ENCODE data around the gene SNX21.

DNA sequence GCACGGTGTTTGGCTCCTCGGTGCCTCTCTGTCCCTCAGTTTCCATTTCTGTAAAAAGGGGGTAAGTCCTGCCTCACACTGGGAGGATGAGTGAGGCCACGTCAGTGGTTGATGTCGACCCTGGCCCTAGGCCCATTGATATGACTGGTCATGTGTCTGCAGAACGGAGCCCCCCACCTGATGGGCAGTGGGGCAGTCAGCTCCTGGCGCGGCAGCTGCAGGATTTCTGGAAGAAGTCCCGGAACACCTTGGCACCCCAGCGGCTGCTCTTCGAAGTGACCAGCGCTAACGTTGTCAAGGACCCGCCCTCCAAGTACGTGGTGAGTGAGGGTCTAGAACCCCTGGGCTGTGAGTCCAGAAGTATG, 1.2 kb downstream of the SNX21 start:
- TF ChIP-seq, protein P1, sequence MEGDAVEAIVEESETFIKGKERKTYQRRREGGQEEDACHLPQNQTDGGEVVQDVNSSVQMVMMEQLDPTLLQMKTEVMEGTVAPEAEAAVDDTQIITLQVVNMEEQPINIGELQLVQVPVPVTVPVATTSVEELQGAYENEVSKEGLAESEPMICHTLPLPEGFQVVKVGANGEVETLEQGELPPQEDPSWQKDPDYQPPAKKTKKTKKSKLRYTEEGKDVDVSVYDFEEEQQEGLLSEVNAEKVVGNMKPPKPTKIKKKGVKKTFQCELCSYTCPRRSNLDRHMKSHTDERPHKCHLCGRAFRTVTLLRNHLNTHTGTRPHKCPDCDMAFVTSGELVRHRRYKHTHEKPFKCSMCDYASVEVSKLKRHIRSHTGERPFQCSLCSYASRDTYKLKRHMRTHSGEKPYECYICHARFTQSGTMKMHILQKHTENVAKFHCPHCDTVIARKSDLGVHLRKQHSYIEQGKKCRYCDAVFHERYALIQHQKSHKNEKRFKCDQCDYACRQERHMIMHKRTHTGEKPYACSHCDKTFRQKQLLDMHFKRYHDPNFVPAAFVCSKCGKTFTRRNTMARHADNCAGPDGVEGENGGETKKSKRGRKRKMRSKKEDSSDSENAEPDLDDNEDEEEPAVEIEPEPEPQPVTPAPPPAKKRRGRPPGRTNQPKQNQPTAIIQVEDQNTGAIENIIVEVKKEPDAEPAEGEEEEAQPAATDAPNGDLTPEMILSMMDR (IDR thresholded peaks at IDR 0.05; ENCODE audit: low read depth, low read length, poor library complexity, severe bottlenecking): no peak
- TF ChIP-seq EZH2phosphoT487 (IDR thresholded peaks at IDR 0.05; ENCODE audit: borderline replicate concordance, low read length): no peak
